ENCODE results near the gene AADACL2. TPM values are rescaled to one million over a fixed set of nuclear protein-coding genes. Genes with fewer than 3 reads are reported as not detected.

AADACL2 gene
- total RNA-seq, 4 donors from 2014 or later, result 0.21 TPM; not detected in 3

DNA sequence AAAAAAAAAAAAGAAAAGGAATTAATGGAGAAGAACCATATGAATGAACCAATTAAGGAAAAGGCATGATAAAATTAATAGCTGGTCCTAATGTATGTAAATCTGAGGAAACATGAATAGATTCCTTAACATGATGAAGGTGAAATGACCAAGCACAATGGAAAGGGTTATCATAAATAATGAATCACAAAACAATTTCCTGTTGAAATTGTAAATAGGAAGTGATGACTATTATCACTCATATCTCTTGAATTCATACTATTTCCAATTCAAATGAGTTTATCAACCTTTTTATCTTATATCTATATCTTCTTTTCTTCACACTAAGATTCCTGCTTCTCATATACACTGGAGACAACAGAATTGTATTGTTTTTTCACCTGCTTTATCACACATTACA lies 32.0 kb downstream of the AADACL2 start:
- no peak for DNase-seq (ENCODE audit: low spot score in 2 of 2)
- TF ChIP-seq, protein P1, sequence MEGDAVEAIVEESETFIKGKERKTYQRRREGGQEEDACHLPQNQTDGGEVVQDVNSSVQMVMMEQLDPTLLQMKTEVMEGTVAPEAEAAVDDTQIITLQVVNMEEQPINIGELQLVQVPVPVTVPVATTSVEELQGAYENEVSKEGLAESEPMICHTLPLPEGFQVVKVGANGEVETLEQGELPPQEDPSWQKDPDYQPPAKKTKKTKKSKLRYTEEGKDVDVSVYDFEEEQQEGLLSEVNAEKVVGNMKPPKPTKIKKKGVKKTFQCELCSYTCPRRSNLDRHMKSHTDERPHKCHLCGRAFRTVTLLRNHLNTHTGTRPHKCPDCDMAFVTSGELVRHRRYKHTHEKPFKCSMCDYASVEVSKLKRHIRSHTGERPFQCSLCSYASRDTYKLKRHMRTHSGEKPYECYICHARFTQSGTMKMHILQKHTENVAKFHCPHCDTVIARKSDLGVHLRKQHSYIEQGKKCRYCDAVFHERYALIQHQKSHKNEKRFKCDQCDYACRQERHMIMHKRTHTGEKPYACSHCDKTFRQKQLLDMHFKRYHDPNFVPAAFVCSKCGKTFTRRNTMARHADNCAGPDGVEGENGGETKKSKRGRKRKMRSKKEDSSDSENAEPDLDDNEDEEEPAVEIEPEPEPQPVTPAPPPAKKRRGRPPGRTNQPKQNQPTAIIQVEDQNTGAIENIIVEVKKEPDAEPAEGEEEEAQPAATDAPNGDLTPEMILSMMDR (IDR thresholded peaks at IDR 0.05), result no peak
- TF ChIP-seq POLR2A (IDR thresholded peaks at IDR 0.05) (no peak), EP300 (IDR thresholded peaks at IDR 0.05) (no peak)
- peaks cover 0 to 28% (median under 1%) of the 10 kb centered on the region in 4 donors for H3K4me1 ChIP-seq
- no peaks in the 10 kb centered on the region for H3K9me3 ChIP-seq
- H3K4me3 ChIP-seq, result no peak overlapping the region
- no peaks in the 10 kb centered on the region for H3K27me3 ChIP-seq
- no peak overlapping the region for H3K27ac ChIP-seq
- H3K36me3 ChIP-seq, result no peaks in the 10 kb centered on the region

DNA sequence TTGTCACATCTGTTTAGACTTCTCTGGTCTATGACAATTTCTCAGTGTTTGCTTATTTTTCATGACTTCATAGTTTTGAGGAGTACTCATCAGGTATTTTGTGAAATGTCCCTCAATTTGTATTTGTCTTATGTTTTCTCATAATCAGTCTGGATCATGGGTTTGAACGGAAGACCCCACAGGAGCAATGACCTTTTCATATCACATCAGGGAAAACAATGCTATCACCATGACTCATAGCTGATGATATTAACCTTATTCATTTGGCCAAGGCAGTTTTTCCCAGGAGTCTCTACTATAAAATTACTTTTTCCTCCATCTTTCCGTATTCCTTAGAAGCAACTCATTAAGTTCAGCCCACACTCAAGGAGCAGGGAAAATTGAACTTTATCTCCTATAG lies 32.7 kb downstream of the AADACL2 start:
- 63 to 64% methylated on average over 2 of the region's 2 CpGs for WGBS, 2 donors

DNA sequence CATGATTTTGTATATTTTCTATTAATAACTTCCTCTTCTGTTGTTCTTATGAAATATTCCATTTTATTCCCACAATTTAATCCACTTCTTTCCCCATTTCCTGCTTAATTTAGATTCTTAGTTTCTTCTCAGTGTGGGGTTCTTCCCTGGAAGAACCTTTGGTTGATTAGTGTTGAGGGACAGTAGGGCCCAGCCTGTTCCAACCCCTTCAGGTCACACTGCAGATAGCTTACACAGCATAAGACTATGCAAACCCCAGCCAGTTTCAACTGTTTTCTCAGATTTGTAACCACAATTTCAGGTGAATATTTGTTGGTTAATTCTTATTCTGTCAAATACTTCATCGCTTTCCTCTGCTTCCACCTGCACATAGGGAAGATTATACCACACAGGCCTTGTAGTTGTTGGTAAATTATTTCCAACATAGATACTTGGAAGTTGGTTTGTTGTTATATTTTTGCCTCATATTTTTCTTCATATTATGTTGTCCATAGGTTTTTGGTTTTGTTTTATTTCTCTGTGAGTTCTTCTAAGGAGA lies 34.7 kb downstream of the AADACL2 start:
- Histone ChIP-seq H3K36me3 (no peaks in the 10 kb centered on the region), H3K27ac (no peak overlapping the region), H3K4me3 (no peak overlapping the region), H3K9me3 (no peaks in the 10 kb centered on the region), H3K27me3 (no peaks in the 10 kb centered on the region), H3K4me1 (peaks cover 0 to 50% (median 11%) of the 10 kb centered on the region in 4 donors)
- TF ChIP-seq, protein P1 (IDR thresholded peaks at IDR 0.05), result no peak
- TF ChIP-seq POLR2A (IDR thresholded peaks at IDR 0.05) (no peak), EP300 (IDR thresholded peaks at IDR 0.05) (no peak)
- DNase-seq (ENCODE audit: low spot score in 2 of 2), result no peak
- 43 to 91% methylated on average over 1 of the region's 1 CpG for WGBS, 2 donors

More for the DNA sequence above, 32.7 kb downstream of the AADACL2 start:
- H3K9me3 ChIP-seq, result no peaks in the 10 kb centered on the region
- peaks cover 0 to 35% (median 8%) of the 10 kb centered on the region in 4 donors for H3K4me1 ChIP-seq
- no peak for DNase-seq (ENCODE audit: low spot score in 2 of 2)
- no peaks in the 10 kb centered on the region for H3K36me3 ChIP-seq
- TF ChIP-seq POLR2A (IDR thresholded peaks at IDR 0.05), result no peak
- TF ChIP-seq EP300 (IDR thresholded peaks at IDR 0.05), result no peak
- TF ChIP-seq, protein P1 (IDR thresholded peaks at IDR 0.05), result no peak
- H3K27me3 ChIP-seq, result no peaks in the 10 kb centered on the region
- no peak overlapping the region for H3K4me3 ChIP-seq
- H3K27ac ChIP-seq, result no peak overlapping the region

DNA sequence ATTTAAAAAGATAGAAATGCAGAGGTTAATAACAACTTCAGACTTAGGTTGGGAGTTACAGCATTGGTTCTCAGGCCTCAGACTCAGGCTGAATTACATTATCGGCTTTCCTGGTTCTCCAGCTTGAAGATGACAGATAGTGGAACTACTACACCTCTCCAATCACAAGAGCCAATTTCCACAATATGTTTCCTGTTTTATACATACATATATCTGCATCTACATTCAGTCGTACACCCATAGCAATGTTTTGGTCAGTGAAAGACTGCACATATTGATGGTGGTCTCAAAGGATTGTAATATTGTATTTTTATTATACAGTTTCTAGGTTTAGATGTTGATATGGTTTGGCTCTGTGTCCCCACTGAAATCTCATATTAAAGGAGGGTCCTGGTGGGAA lies 35.4 kb downstream of the AADACL2 start:
- Histone ChIP-seq H3K27ac (peak overlapping the region in 2 of 4 donors; percentile 47 to 60), H3K9me3 (no peaks in the 10 kb centered on the region), H3K27me3 (no peaks in the 10 kb centered on the region), H3K4me1 (peaks cover 0 to 50% (median 11%) of the 10 kb centered on the region in 4 donors), H3K36me3 (no peaks in the 10 kb centered on the region), H3K4me3 (no peak overlapping the region)
- 72 to 75% methylated on average over 2 of the region's 2 CpGs for WGBS, 2 donors
- TF ChIP-seq POLR2A (IDR thresholded peaks at IDR 0.05), result no peak
- no peak for TF ChIP-seq EP300 (IDR thresholded peaks at IDR 0.05)
- TF ChIP-seq, protein P1 (IDR thresholded peaks at IDR 0.05), result no peak
- no peak for DNase-seq (ENCODE audit: low spot score in 2 of 2)

DNA sequence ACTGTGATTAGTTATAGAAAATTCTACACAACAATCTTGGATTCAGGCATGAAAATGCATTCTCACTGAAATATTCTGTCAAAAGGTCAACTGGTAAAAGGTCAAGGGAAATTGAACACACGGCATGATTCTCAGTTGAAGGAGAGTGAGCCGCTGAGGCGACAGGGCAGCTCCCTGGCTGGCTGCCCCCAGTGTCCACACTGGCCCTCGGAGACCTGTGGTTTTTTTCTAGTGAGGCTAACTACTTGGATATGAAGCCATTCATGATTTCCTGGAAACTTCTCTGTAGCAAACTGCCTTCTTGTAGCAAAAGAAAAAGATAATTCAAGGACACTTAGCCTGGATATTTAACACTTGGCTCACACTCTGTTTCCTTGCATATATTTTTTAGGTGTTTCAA lies 37.2 kb downstream of the AADACL2 start:
- no peaks in the 10 kb centered on the region for H3K9me3 ChIP-seq
- H3K27ac ChIP-seq, result peak overlapping the region; percentile 7 to 73 (median 58)
- no peak overlapping the region for H3K4me3 ChIP-seq
- WGBS, 2 donors, result 6 to 11% methylated on average over 4 of the region's 4 CpGs
- H3K36me3 ChIP-seq, result no peaks in the 10 kb centered on the region
- TF ChIP-seq POLR2A (IDR thresholded peaks at IDR 0.05) (no peak), EP300 (IDR thresholded peaks at IDR 0.05) (no peak)
- TF ChIP-seq, protein P1 (IDR thresholded peaks at IDR 0.05), result no peak
- peaks cover 0 to 61% (median 11%) of the 10 kb centered on the region in 4 donors for H3K4me1 ChIP-seq
- DNase-seq (ENCODE audit: low spot score in 2 of 2), result peak; percentile 31 to 46
- no peaks in the 10 kb centered on the region for H3K27me3 ChIP-seq

Data from tibial nerve (tissue), 4 donors.